WTC11 (cell line): ENCODE measurements around the gene SPEF1. TPM values are rescaled to one million over a fixed set of nuclear protein-coding genes. Genes with fewer than 3 reads are reported as not detected.
A peak's percentile ranks its signal among the peaks of the same experiment; 100 is the strongest.

Source experiments
- ATAC-seq: fragments of 200-7000 bp; cut with Tn5 transposase; 2 replicates; pipeline ENCODE4 v1.10.0; 2021; ENCODE audit warnings: mild to moderate bottlenecking, moderate library complexity
- CTCF ChIA-PET: fragments of 300-600 bp; sonication (Branson Sonifier 250); formaldehyde crosslinking; loops from one replicate; lab custom pipeline; 2021; ENCODE audit warnings: antibody characterized with exemption; lab: Charles Lee
- POLR2A ChIA-PET: fragments of 350-600 bp; sonication (Branson Sonifier 250); formaldehyde crosslinking; loops from one replicate; lab custom pipeline; 2021; ENCODE audit warnings: antibody characterized with exemption; lab: Charles Lee
- DNase-seq: peaks from one replicate; pipeline ENCODE4 v3.0.0; 2021; ENCODE audit warnings: low spot score
- H3K27ac Mint-ChIP-seq: 2 replicates; pipeline ENCODE4 v1.8.0; 2021; ENCODE audit warnings: mixed read lengths
- H3K27me3 Mint-ChIP-seq: 2 replicates; pipeline ENCODE4 v1.8.0; 2021; ENCODE audit warnings: low read depth, mild to moderate bottlenecking, moderate library complexity, mixed read lengths
- H3K36me3 Mint-ChIP-seq: 2 replicates; pipeline ENCODE4 v1.8.0; 2021; ENCODE audit warnings: mixed read lengths
- H3K4me1 Mint-ChIP-seq: 2 replicates; pipeline ENCODE4 v1.8.0; 2022; ENCODE audit warnings: mixed read lengths
- H3K4me3 Mint-ChIP-seq: 2 replicates; pipeline ENCODE4 v1.8.0; 2021; ENCODE audit warnings: mild to moderate bottlenecking, moderate library complexity, mixed read lengths
- H3K9me3 Mint-ChIP-seq: 2 replicates; pipeline ENCODE4 v1.8.0; 2021; ENCODE audit warnings: mixed read lengths
- AR ChIP-seq: fragments of 250-450 bp; sonication (Bioruptor Pico); IDR thresholded peaks from 2 replicates; pipeline ENCODE4 v1.9.0; 2021; ENCODE audit warnings: mild to moderate bottlenecking
- ARID4B ChIP-seq: sonication (generic); formaldehyde crosslinking; IDR thresholded peaks from 2 replicates; pipeline ENCODE4 v1.8.0; 2023; ENCODE audit warnings: missing genetic modification reagents, mild to moderate bottlenecking, borderline replicate concordance
- ELF4 ChIP-seq: sonication (generic); formaldehyde crosslinking; IDR thresholded peaks from 2 replicates; pipeline ENCODE4 v1.8.1; 2022; ENCODE audit warnings: low read depth, mild to moderate bottlenecking, moderate library complexity, missing genetic modification reagents
- FOXP1 ChIP-seq: sonication (generic); formaldehyde crosslinking; IDR thresholded peaks from 2 replicates; pipeline ENCODE4 v1.8.0; 2022; ENCODE audit warnings: missing genetic modification reagents, mild to moderate bottlenecking, moderate library complexity, borderline replicate concordance
- GTF2I ChIP-seq: fragments of 250-450 bp; sonication (Bioruptor Pico); conservative IDR thresholded peaks from 2 replicates; pipeline ENCODE4 v1.4.0; 2021; ENCODE audit warnings: mild to moderate bottlenecking
- IRF2 ChIP-seq: sonication (generic); formaldehyde crosslinking; IDR thresholded peaks from 2 replicates; pipeline ENCODE4 v1.8.0; 2022; ENCODE audit warnings: low read depth, missing genetic modification reagents, borderline replicate concordance
- JAZF1 ChIP-seq: fragments of 250-450 bp; sonication (Bioruptor Pico); IDR thresholded peaks from 2 replicates; pipeline ENCODE4 v1.9.0; 2021; ENCODE audit warnings: moderate library complexity, mild to moderate bottlenecking, inconsistent platforms
- JUN ChIP-seq: sonication (generic); formaldehyde crosslinking; IDR thresholded peaks from 2 replicates; pipeline ENCODE4 v1.8.0; 2023; ENCODE audit warnings: mild to moderate bottlenecking, missing genetic modification reagents
- NR2C2 ChIP-seq: sonication (generic); formaldehyde crosslinking; IDR thresholded peaks from 2 replicates; pipeline ENCODE4 v1.8.0; 2022; ENCODE audit warnings: mild to moderate bottlenecking, missing genetic modification reagents
- PRRX2 ChIP-seq: fragments of 250-450 bp; sonication (Bioruptor Pico); IDR thresholded peaks from 2 replicates; pipeline ENCODE4 v1.8.0; 2021; ENCODE audit warnings: mild to moderate bottlenecking
- SOX15 ChIP-seq: fragments of 250-450 bp; sonication (Bioruptor Pico); IDR thresholded peaks from 2 replicates; pipeline ENCODE4 v1.9.0; 2021; ENCODE audit warnings: mild to moderate bottlenecking
- SP1 ChIP-seq: sonication (generic); formaldehyde crosslinking; conservative IDR thresholded peaks from 2 replicates; pipeline ENCODE4 v1.8.1; 2022; ENCODE audit warnings: missing genetic modification reagents
- TP53 ChIP-seq: sonication (generic); formaldehyde crosslinking; IDR thresholded peaks from 2 replicates; pipeline ENCODE4 v1.8.1; 2023; ENCODE audit warnings: mild to moderate bottlenecking, missing genetic modification reagents
- ZNF263 ChIP-seq: sonication (generic); formaldehyde crosslinking; IDR thresholded peaks from 2 replicates; pipeline ENCODE4 v1.8.1; 2022; ENCODE audit warnings: low read depth, mild to moderate bottlenecking, moderate library complexity, missing genetic modification reagents
- ZNF317 ChIP-seq: sonication (generic); formaldehyde crosslinking; IDR thresholded peaks from 2 replicates; pipeline ENCODE4 v1.8.1; 2023; ENCODE audit warnings: low read depth, mild to moderate bottlenecking, moderate library complexity, missing genetic modification reagents, borderline replicate concordance
- ZNF671 ChIP-seq: fragments of 250-450 bp; sonication (Bioruptor Pico); IDR thresholded peaks from 2 replicates; pipeline ENCODE4 v1.8.0; 2021; ENCODE audit warnings: mild to moderate bottlenecking
- total RNA-seq: library from RNA; stranded (reverse); gene quantifications from 3 replicates; pipeline ENCODE4 v1.2.3, GENCODE V29; 2021
- TF ChIP-seq, protein P1 (sequence below): sonication (generic); formaldehyde crosslinking; IDR thresholded peaks from 2 replicates; pipeline ENCODE4 v1.8.0; 2022; ENCODE audit warnings: mild to moderate bottlenecking, missing genetic modification reagents
- TF ChIP-seq, protein P2 (sequence below): sonication (generic); formaldehyde crosslinking; IDR thresholded peaks from 2 replicates; pipeline ENCODE4 v1.8.1; 2023; ENCODE audit warnings: mild to moderate bottlenecking, missing genetic modification reagents, moderate library complexity
- TF ChIP-seq, protein P3 (sequence below): sonication (generic); formaldehyde crosslinking; IDR thresholded peaks from 2 replicates; pipeline ENCODE4 v1.8.1; 2023; ENCODE audit warnings: mild to moderate bottlenecking, moderate library complexity, missing genetic modification reagents

SPEF1 gene
- total RNA-seq, 1 experiment from 2014 or later: 0.72 TPM

- TF ChIP-seq ARID4B (CRISPR knock-in tag) (no peak), JUN (0 out of 2 replicates have a peak, but pooled peaks have one; percentile 41), NR2C2 (CRISPR knock-in tag) (0 out of 2 replicates have a peak, but pooled peaks have one; percentile 44), GTF2I (CRISPR knock-in tag) (no peak)
Measured at GRCh38 chr20:3786126-3786484, 4.9 kb upstream of the SPEF1 start (continued).

GRCh38 chr20:3785240-3786125 is 4.2 kb upstream of the SPEF1 start:
- Mint-ChIP-seq H3K4me1 (peaks cover 29% of the 10 kb centered on the region), H3K36me3 (peaks cover 4% of the 10 kb centered on the region; the same call in 1 of the 2 replicates), H3K27me3 (peaks cover 27% of the 10 kb centered on the region), H3K9me3 (no peaks in the 10 kb centered on the region), H3K4me3 (peak overlapping the region; percentile 83), H3K27ac (no peak overlapping the region)
- DNase-seq: peak; percentile 27
- ATAC-seq: no peak
- POLR2A ChIA-PET: interaction anchor here (0.9 kb wide), 1 partner anchor 14 kb away, joined by 4 read pairs; no protein-coding TSS in a partner anchor
- CTCF ChIA-PET: interaction anchor here (0.8 to 7.0 kb wide), 24 partner anchors 7 to 307 kb away, joined by 3 to 92 read pairs (median 6); partner anchors contain the start of genes ADAM33, ADISSP, AP5S1 and CDC25B
- TF ChIP-seq SOX15 (no peak), SP1 (CRISPR knock-in tag) (no peak), IRF2 (CRISPR knock-in tag) (no peak), ELF4 (CRISPR knock-in tag) (no peak), ZNF671 (CRISPR knock-in tag) (no peak), TP53 (CRISPR knock-in tag) (no peak), JAZF1 (CRISPR knock-in tag) (no peak), ZNF263 (CRISPR knock-in tag) (peak; percentile 48; the same call in 1 of the 2 replicates), PRRX2 (CRISPR knock-in tag) (no peak), ARID4B (CRISPR knock-in tag) (no peak), AR (CRISPR knock-in tag) (no peak), FOXP1 (CRISPR knock-in tag) (peak; percentile 6; the same call in 1 of the 2 replicates), ZNF317 (no peak)
- TF ChIP-seq, protein P1, sequence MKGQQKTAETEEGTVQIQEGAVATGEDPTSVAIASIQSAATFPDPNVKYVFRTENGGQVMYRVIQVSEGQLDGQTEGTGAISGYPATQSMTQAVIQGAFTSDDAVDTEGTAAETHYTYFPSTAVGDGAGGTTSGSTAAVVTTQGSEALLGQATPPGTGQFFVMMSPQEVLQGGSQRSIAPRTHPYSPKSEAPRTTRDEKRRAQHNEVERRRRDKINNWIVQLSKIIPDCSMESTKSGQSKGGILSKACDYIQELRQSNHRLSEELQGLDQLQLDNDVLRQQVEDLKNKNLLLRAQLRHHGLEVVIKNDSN: no peak
- TF ChIP-seq, protein P2, sequence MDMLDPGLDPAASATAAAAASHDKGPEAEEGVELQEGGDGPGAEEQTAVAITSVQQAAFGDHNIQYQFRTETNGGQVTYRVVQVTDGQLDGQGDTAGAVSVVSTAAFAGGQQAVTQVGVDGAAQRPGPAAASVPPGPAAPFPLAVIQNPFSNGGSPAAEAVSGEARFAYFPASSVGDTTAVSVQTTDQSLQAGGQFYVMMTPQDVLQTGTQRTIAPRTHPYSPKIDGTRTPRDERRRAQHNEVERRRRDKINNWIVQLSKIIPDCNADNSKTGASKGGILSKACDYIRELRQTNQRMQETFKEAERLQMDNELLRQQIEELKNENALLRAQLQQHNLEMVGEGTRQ (CRISPR knock-in tag): no peak
- TF ChIP-seq, protein P3, sequence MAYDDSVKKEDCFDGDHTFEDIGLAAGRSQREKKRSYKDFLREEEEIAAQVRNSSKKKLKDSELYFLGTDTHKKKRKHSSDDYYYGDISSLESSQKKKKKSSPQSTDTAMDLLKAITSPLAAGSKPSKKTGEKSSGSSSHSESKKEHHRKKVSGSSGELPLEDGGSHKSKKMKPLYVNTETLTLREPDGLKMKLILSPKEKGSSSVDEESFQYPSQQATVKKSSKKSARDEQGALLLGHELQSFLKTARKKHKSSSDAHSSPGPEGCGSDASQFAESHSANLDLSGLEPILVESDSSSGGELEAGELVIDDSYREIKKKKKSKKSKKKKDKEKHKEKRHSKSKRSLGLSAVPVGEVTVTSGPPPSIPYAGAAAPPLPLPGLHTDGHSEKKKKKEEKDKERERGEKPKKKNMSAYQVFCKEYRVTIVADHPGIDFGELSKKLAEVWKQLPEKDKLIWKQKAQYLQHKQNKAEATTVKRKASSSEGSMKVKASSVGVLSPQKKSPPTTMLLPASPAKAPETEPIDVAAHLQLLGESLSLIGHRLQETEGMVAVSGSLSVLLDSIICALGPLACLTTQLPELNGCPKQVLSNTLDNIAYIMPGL (CRISPR knock-in tag): peak; percentile 37; the same call in 1 of the 2 replicates
